ENCODE data around the gene ZNF622.

The ZNF622 gene

DNA sequence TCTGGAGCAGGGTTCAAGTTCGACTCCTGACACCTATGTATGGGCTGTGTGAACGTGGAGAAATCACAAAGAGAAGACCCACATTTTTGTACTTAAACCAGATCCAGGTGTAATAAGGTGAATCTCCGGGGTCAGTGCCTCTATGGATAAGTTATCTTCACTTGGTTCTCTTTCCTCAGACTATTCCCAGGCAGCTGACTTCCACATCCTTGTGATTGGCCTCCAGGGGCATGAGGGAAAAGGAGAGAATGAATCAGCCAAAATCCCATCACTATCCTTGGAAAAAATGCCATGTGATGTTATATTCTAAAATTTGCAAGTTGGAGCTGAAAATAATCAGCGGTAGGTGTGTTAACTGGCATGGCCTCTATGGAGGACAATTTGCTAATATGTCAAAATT, 37.2 kb downstream of the ZNF622 start:
- WGBS: 93% methylated on average over 4 of the region's 4 CpGs
- H3K27me3 ChIP-seq (ENCODE audit: insufficient read depth, low read length): no peaks in the 10 kb centered on the region
- H3K27ac ChIP-seq (ENCODE audit: low read depth, low read length): no peak overlapping the region

DNA sequence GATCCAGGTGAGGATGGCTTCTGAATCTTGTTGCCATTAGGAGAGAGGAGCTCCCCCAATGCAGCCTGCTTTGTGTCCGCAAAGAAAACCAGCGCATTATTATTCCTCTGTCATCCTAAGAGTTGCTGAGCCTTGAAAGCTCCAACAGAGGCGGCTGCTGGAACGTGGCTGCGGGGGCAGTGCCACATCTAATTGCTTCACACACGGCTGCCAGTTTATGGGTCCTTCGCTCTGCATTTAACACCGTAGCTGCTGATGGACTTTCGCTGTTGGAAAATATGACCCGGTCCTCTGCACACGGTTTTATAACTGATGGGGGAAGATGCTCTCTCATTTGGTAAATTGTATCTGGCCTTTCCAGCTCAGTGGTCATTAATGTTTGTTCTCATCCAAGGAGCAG, 38.0 kb downstream of the ZNF622 start:
- Histone ChIP-seq H3K9me3 (ENCODE audit: insufficient read depth, low read depth, low read length) (no peaks in the 10 kb centered on the region), H3K27me3 (ENCODE audit: insufficient read depth, low read length) (no peaks in the 10 kb centered on the region), H3K27ac (ENCODE audit: low read depth, low read length) (no peak overlapping the region), H3K4me3 (ENCODE audit: low read length) (no peak overlapping the region), H3K9ac (ENCODE audit: low read depth, low read length) (no peak overlapping the region), H3K36me3 (ENCODE audit: insufficient read depth, low read length) (no peaks in the 10 kb centered on the region), H3K4me1 (ENCODE audit: insufficient read depth, low read length) (peaks cover 20% of the 10 kb centered on the region)
- WGBS: 79% methylated on average over 11 of the region's 11 CpGs

More for the DNA sequence above, 37.2 kb downstream of the ZNF622 start:
- no peak overlapping the region for H3K4me3 ChIP-seq (ENCODE audit: low read length)
- H3K9me3 ChIP-seq (ENCODE audit: insufficient read depth, low read depth, low read length): no peaks in the 10 kb centered on the region
- H3K4me1 ChIP-seq (ENCODE audit: insufficient read depth, low read length): peaks cover 20% of the 10 kb centered on the region
- H3K9ac ChIP-seq (ENCODE audit: low read depth, low read length): no peak overlapping the region
- H3K36me3 ChIP-seq (ENCODE audit: insufficient read depth, low read length): no peaks in the 10 kb centered on the region

DNA sequence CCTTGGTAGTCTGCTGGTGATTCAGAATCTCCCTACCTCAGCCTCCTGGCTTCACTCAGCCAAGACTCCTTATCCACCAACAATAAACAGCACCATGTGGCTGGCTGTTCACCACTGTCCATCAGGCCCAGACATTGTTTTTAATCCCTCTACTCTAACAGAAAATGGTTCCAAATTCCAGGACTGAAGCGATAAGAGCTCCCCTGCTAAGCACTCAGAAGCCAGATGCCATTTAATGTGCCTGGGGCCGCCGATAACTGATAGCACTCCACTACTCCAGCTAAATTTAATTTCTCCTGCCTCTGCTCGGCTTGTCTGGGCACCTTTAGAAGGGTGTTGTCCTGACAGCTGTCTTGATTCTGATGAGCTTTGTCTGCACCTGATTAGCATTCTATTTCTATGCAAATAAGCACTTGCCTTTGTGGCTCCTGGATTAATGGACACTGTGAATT, 47.1 kb downstream of the ZNF622 start:
- Histone ChIP-seq H3K27ac (ENCODE audit: low read depth, low read length) (no peak overlapping the region), H3K36me3 (ENCODE audit: insufficient read depth, low read length) (no peaks in the 10 kb centered on the region), H3K9ac (ENCODE audit: low read depth, low read length) (no peak overlapping the region), H3K4me1 (ENCODE audit: insufficient read depth, low read length) (peaks cover 9% of the 10 kb centered on the region), H3K27me3 (ENCODE audit: insufficient read depth, low read length) (no peaks in the 10 kb centered on the region), H3K4me3 (ENCODE audit: low read length) (no peak overlapping the region), H3K9me3 (ENCODE audit: insufficient read depth, low read depth, low read length) (no peaks in the 10 kb centered on the region)
- 69% methylated on average over 4 of the region's 4 CpGs for WGBS

DNA sequence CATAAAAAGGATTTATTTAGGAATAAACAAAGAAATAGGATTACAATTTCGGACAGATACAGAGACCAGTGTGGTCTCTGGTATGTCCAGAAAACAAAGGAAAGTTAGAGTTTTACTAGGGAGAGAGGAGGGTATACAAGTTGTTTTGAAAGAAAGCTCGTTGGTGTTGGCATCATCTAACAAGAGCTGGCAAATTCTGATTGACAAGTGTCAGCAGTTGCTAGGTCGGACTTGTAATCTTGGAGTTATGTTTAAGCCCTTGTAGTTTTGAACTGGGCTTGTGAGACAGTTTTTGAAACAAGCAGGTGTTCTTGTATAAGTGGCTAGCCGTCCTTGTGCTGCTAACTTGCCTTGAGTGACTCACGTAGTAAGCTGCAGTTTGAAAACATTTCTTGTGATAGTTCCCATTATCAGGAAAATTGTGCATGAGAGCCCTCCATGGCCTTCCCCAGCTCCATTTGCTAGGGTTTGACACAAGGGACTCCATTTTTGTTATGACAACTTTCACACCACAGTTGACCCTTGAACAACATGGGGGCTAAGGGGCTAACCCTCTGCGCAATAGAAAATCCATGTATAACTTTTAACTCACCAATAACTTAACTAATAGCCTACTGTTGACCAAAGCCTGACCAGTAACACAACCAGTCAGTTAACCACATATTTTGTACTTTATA, 48.1 kb downstream of the ZNF622 start:
- no peaks in the 10 kb centered on the region for H3K36me3 ChIP-seq (ENCODE audit: insufficient read depth, low read length)
- WGBS: 95% methylated on average over 6 of the region's 6 CpGs
- no peak overlapping the region for H3K9ac ChIP-seq (ENCODE audit: low read depth, low read length)
- H3K27me3 ChIP-seq (ENCODE audit: insufficient read depth, low read length): no peaks in the 10 kb centered on the region
- peaks cover 9% of the 10 kb centered on the region for H3K4me1 ChIP-seq (ENCODE audit: insufficient read depth, low read length)
- H3K27ac ChIP-seq (ENCODE audit: low read depth, low read length): no peak overlapping the region
- no peak overlapping the region for H3K4me3 ChIP-seq (ENCODE audit: low read length)
- no peaks in the 10 kb centered on the region for H3K9me3 ChIP-seq (ENCODE audit: insufficient read depth, low read depth, low read length)

DNA sequence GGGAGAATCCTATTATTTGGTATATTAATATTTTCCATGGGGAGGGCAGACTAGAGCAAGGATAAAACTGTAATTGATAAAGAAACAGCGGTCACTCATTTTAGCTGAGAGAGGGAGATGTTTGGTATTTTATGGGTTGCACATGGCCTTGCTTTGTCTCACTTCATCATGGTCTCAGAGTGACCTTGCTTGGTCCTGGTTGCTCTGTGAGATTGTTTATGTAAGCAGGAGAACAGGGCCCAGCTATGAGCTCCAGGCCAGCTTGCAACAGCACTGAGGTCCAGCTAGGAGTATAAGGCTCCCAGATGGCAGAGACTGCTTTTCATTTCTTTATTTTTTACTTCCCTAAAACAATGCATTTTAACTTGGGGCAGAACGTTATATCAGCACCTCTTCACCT, 50.7 kb downstream of the ZNF622 start:
- Histone ChIP-seq H3K27ac (ENCODE audit: low read depth, low read length) (no peak overlapping the region), H3K9me3 (ENCODE audit: insufficient read depth, low read depth, low read length) (no peaks in the 10 kb centered on the region), H3K27me3 (ENCODE audit: insufficient read depth, low read length) (no peaks in the 10 kb centered on the region), H3K4me3 (ENCODE audit: low read length) (no peak overlapping the region), H3K36me3 (ENCODE audit: insufficient read depth, low read length) (no peaks in the 10 kb centered on the region), H3K4me1 (ENCODE audit: insufficient read depth, low read length) (peaks cover 9% of the 10 kb centered on the region), H3K9ac (ENCODE audit: low read depth, low read length) (no peak overlapping the region)
- 94% methylated on average over 2 of the region's 2 CpGs for WGBS

DNA sequence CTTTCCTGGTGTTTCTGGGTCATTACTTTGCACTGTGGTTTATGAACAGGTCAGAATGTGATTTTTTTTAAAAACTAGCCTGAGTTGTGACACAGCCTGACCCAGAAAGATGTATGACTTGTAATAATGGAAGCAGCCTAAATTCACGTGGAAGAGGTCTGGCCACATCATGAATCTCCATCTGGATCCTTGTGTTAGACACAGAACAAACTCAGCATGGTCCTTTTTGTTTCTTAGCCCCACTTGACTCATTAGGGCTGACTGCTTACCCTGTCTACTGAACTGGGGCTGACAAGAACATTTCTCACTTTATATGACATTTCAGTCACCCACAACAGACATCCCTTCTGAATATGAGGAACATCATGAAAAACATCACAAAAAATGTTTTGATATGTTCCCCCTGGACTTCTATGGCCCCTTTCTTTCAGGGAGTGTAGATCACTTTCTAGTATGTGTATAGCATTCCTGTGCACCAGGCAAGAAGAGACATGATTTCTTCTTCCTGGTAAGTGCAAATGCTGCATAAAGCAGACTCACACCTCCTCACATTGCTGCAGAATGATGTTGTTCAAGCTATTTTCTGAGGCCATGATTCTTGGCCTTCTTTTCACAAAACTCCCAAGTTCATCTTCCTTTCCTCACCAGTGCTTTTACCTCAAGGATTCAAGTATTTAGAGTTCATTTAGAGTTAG, 52.3 kb downstream of the ZNF622 start:
- 88% methylated on average over 1 of the region's 1 CpG for WGBS
- no peaks in the 10 kb centered on the region for H3K27me3 ChIP-seq (ENCODE audit: insufficient read depth, low read length)

DNA sequence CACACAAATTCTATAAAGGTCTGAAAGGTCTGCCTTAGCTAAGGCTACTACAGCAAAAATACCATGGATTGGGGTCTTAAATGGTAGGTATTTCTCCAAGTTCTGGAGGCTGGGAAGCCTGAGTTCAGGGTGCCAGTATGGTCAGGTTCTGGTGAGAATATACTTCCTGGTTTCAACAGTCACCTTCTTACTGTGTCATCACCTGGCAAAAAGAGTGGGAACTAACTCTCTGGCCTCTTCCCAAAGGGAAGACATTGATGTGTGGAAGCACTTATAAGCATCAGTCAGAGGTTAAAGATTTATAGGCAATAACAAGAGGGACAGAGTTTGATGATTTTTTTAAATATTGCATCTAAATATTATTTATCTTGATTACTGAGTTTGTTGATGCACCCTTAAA, 53.0 kb downstream of the ZNF622 start:
- H3K27me3 ChIP-seq (ENCODE audit: insufficient read depth, low read length): no peaks in the 10 kb centered on the region

More for the DNA sequence above, 52.3 kb downstream of the ZNF622 start:
- Histone ChIP-seq H3K36me3 (ENCODE audit: insufficient read depth, low read length) (no peaks in the 10 kb centered on the region), H3K27ac (ENCODE audit: low read depth, low read length) (no peak overlapping the region), H3K4me3 (ENCODE audit: low read length) (no peak overlapping the region), H3K4me1 (ENCODE audit: insufficient read depth, low read length) (peaks cover under 1% of the 10 kb centered on the region; the same call in 1 of the 2 replicates), H3K9me3 (ENCODE audit: insufficient read depth, low read depth, low read length) (0 out of 2 replicates have a peak, but pooled peaks cover 2% of the 10 kb centered on the region), H3K9ac (ENCODE audit: low read depth, low read length) (no peak overlapping the region)

DNA sequence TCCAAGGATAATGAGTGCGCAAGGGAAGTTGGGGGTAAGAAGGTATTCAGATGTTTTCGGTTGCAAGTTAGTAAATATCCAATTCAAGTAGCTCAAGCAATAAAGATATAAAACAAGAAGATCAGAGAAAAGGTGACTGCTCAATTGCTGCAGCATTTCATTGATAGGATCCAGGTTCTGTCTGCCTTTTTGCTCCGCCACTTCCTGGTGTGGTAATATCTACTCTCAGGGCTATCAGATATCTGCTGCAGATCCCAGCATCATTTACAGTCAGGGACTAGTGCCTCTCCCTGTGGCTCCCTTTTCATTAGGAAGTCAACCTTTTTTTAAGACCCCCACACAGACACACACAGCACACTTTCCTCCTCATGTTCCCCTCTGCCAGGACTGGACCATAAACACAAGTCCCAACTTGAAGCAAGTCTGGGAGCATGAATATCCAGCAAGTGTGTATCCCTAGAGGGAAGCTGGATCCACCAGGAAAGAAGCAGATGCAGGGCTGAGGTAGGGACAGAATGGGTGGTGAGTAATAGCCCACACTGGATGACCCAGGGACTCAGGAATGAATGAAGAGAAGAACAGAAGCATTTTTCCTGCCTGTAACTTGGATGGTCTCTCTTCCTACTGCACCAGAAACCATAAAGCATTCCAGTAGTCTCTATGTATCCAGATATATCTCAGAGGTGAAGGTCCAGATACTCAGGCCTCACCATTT, 53.7 kb downstream of the ZNF622 start:
- Histone ChIP-seq H3K27me3 (ENCODE audit: insufficient read depth, low read length) (no peaks in the 10 kb centered on the region), H3K9ac (ENCODE audit: low read depth, low read length) (no peak overlapping the region)
- WGBS: 96% methylated on average over 3 of the region's 3 CpGs

More for the DNA sequence above, 53.0 kb downstream of the ZNF622 start:
- no peak overlapping the region for H3K4me3 ChIP-seq (ENCODE audit: low read length)
- no peak overlapping the region for H3K27ac ChIP-seq (ENCODE audit: low read depth, low read length)
- no peaks in the 10 kb centered on the region for H3K4me1 ChIP-seq (ENCODE audit: insufficient read depth, low read length)
- H3K9ac ChIP-seq (ENCODE audit: low read depth, low read length): no peak overlapping the region
- no peaks in the 10 kb centered on the region for H3K36me3 ChIP-seq (ENCODE audit: insufficient read depth, low read length)
- H3K9me3 ChIP-seq (ENCODE audit: insufficient read depth, low read depth, low read length): 0 out of 2 replicates have a peak, but pooled peaks cover 2% of the 10 kb centered on the region

DNA sequence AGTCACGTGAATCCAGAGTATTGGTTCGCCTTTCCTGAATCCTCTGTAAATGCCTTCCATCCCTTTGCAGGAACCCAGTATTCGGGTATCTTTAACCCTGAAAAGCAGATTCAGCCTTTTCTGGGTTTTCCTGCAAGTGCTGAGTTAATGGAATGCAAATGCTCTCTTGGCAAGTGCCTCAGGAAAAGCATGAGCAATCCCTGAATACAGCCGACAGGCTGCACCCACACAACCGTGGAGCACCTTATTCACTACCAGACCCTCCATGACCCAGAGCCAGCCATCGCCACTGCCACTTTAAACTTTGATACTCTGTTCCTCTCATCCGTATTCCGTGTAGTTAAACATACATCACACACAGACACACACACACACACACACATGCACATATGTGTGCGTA, 54.4 kb downstream of the ZNF622 start:
- H3K27ac ChIP-seq (ENCODE audit: low read depth, low read length): no peak overlapping the region
- no peak overlapping the region for H3K9ac ChIP-seq (ENCODE audit: low read depth, low read length)
- no peaks in the 10 kb centered on the region for H3K4me1 ChIP-seq (ENCODE audit: insufficient read depth, low read length)
- H3K27me3 ChIP-seq (ENCODE audit: insufficient read depth, low read length): no peaks in the 10 kb centered on the region
- 91% methylated on average over 9 of the region's 9 CpGs for WGBS
- H3K4me3 ChIP-seq (ENCODE audit: low read length): no peak overlapping the region
- 0 out of 2 replicates have a peak, but pooled peaks cover 2% of the 10 kb centered on the region for H3K9me3 ChIP-seq (ENCODE audit: insufficient read depth, low read depth, low read length)
- H3K36me3 ChIP-seq (ENCODE audit: insufficient read depth, low read length): no peaks in the 10 kb centered on the region

More for the DNA sequence above, 53.7 kb downstream of the ZNF622 start:
- no peaks in the 10 kb centered on the region for H3K36me3 ChIP-seq (ENCODE audit: insufficient read depth, low read length)
- no peak overlapping the region for H3K27ac ChIP-seq (ENCODE audit: low read depth, low read length)
- no peaks in the 10 kb centered on the region for H3K4me1 ChIP-seq (ENCODE audit: insufficient read depth, low read length)
- 0 out of 2 replicates have a peak, but pooled peaks cover 2% of the 10 kb centered on the region for H3K9me3 ChIP-seq (ENCODE audit: insufficient read depth, low read depth, low read length)
- no peak overlapping the region for H3K4me3 ChIP-seq (ENCODE audit: low read length)

DNA sequence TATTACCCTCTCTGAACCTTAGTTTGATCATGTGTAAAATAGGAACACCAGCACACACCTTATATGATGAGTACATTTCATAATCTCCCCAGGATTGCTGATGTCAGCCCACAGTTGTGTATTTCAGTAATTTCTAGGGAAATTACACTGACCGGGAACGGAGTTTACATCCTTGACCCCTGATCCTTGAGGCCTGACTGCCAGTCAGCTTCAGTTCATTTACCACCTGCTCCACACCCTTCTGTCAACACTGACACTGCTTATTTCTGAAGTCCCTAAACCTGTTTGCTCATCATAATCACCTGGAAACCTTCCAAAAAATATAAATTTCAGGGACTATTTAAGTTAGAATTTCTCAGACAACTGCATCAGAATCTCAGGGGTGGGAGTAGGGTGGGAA, 55.3 kb downstream of the ZNF622 start:
- 96% methylated on average over 2 of the region's 2 CpGs for WGBS
- no peak overlapping the region for H3K4me3 ChIP-seq (ENCODE audit: low read length)
- no peak overlapping the region for H3K9ac ChIP-seq (ENCODE audit: low read depth, low read length)
- no peak overlapping the region for H3K27ac ChIP-seq (ENCODE audit: low read depth, low read length)
- 0 out of 2 replicates have a peak, but pooled peaks cover 2% of the 10 kb centered on the region for H3K9me3 ChIP-seq (ENCODE audit: insufficient read depth, low read depth, low read length)
- H3K36me3 ChIP-seq (ENCODE audit: insufficient read depth, low read length): no peaks in the 10 kb centered on the region
- no peaks in the 10 kb centered on the region for H3K27me3 ChIP-seq (ENCODE audit: insufficient read depth, low read length)
- no peaks in the 10 kb centered on the region for H3K4me1 ChIP-seq (ENCODE audit: insufficient read depth, low read length)

DNA sequence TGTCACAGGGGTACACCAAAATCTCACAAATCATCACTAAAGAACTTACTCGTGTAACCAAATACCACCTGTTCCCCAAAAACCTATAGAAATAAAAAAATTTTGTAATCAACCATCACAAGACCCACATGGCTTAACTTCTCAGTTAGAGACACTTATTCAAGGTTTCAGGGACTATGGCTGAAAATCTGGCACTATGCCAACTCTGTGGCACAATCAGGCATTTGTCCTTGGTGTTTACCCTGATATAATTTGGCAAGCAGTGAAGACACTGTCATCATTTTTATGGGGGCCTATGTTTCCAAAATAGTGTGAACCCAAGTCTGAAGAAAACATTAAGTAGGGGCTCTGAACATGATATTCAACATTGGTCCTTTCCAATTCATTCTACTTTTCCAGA, 59.0 kb downstream of the ZNF622 start:
- H3K9ac ChIP-seq (ENCODE audit: low read depth, low read length): no peak overlapping the region
- 94% methylated on average over 1 of the region's 1 CpG for WGBS
- no peaks in the 10 kb centered on the region for H3K36me3 ChIP-seq (ENCODE audit: insufficient read depth, low read length)
- H3K4me3 ChIP-seq (ENCODE audit: low read length): no peak overlapping the region
- no peaks in the 10 kb centered on the region for H3K27me3 ChIP-seq (ENCODE audit: insufficient read depth, low read length)
- H3K4me1 ChIP-seq (ENCODE audit: insufficient read depth, low read length): no peaks in the 10 kb centered on the region
- H3K27ac ChIP-seq (ENCODE audit: low read depth, low read length): no peak overlapping the region
- H3K9me3 ChIP-seq (ENCODE audit: insufficient read depth, low read depth, low read length): 0 out of 2 replicates have a peak, but pooled peaks cover 2% of the 10 kb centered on the region

Measured in HUES64 (cell line).